Measurements from ENCODE around the gene PDILT.
"Not testable (repeated sequence)": the region's sequence is repeated elsewhere in the genome, so short reads cannot be mapped to it uniquely, and the experiment has no call there.

The PDILT gene

GRCh38 chr16:20355114-20355782, 49.3 kb downstream of the PDILT start:
- DNase-seq = no peak

- DNase-seq = no peak
Measured at GRCh38 chr16:20353379-20353778, 51.2 kb downstream of the PDILT start.

DNA sequence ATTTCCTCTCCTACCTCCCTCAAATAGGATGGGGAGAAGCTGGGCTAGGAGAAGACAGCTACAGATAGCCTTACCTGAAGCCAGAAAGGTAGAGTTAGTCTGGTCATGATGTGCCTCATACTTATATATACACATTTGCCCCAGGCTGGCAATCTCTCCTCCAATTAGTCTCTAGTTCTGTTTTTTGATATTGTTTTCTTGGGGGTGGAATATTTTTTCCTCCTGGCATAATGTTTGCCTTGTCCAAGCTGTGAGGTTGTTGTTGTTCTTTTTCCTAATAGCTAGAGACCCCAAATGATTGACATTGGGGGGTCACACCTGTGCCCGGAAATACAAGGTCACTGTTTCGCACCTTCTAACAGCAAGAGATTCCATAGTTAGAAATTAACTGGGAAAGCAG, 51.9 kb downstream of the PDILT start, which contains the start of gene UMOD:
Gene UMOD (minus strand): TSS at position 101 of the 400 bp plus-strand sequence. CDS start 1,978 bp downstream, outside the sequence.
- DNase-seq = no peak

DNA sequence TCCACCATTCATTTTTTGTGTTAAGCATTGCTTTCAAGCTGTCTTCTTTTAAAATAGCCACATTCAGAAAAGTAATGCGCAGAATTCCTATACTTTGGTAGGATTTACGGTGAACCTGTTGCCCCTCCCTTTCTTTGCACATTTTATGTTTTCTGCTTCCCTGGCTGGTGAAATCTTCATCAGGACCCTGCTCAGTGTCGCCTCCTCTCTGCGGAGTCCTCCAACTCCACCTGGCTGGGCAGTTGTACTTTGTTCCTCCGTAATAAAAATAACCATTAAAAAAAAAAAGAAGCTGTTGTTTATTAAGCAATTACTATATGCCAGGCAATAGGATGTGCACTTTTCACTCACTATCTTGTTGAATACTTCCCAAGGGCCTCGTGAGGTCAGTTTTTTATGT, 54.9 kb downstream of the PDILT start:
- no peak for DNase-seq

- DNase-seq = no peak
Measured at GRCh38 chr16:20348365-20349185, 56.0 kb downstream of the PDILT start.

- DNase-seq = no peak
Measured at GRCh38 chr16:20347666-20348364, 56.7 kb downstream of the PDILT start.

- DNase-seq = no peak
Measured at GRCh38 chr16:20344611-20345010, 59.9 kb downstream of the PDILT start.

- no peak for DNase-seq
Measured at GRCh38 chr16:20339744-20340143, 64.8 kb downstream of the PDILT start.

- DNase-seq = no peak
Measured at GRCh38 chr16:20336955-20337354, 67.6 kb downstream of the PDILT start.

GRCh38 chr16:20334396-20334795, 70.1 kb downstream of the PDILT start:
- DNase-seq = no peak

DNA sequence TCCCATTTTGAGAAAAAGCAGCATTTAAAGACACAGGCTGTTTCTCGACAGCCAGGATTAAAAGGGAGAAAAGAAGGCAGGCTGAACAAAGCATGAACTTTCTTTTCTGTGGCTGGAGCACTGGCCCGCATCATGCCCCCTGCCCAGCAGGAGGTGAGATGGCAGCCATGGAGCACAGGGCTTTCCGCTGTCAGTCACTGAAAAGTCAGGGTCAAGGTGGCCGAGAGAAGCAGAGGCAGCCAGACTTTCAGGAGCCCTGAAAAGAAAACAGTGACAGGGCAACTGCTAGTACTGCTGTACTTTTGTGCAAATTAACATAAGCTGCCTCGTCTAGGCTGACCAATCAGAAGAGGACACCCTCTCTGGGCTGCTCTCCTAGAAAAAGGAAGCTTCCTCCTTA, 71.4 kb downstream of the PDILT start:
- DNase-seq = no peak

- no peak for DNase-seq
Measured at GRCh38 chr16:20332411-20332810, 72.1 kb downstream of the PDILT start.

GRCh38 chr16:20331635-20332034, 72.9 kb downstream of the PDILT start:
- no peak for DNase-seq

DNA sequence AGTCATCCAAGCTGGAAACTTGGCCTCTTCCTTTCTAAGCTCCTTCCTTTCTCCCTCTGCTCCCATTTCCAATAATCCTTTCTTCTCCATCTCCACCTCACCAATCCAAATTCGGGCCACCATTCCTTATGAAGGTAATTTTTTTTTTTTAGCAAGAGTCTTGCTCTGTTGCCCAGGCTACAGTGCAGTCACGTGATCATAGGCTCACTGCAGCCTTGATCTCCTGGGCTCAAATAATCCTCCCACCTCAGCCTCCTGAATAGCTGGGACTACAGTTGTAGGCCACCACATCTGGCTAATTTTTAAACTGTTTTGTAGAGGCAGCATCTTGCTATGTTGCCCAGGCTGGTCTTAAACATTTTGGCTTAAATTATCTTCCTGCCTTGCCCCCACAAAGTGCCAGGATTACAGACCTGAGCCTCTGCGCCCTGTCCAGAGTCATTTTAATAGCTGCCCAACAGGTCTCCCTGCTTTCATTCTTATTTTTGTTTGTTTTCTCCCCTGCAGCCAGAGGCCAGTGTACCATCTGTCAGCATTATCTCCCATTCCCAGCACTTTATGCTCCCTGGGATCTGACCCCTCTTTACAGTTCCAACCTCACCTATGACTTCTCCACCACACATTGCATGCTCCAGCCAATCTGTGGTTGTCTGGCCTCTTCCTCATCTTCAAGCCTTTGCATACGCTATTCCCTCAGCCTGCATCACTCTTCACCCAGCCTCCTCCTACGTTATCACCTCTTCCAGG, 75.0 kb downstream of the PDILT start:
- DNase-seq = no peak

- no peak for DNase-seq
Measured at GRCh38 chr16:20327444-20328041, 77.0 kb downstream of the PDILT start, which contains the start of gene GP2. Gene GP2, minus strand, starts transcription at chr16:20327513. Its CDS starts 1,082 bp downstream, at chr16:20326431.

GRCh38 chr16:20326321-20326720, 78.2 kb downstream of the PDILT start:
- DNase-seq = no peak

DNA sequence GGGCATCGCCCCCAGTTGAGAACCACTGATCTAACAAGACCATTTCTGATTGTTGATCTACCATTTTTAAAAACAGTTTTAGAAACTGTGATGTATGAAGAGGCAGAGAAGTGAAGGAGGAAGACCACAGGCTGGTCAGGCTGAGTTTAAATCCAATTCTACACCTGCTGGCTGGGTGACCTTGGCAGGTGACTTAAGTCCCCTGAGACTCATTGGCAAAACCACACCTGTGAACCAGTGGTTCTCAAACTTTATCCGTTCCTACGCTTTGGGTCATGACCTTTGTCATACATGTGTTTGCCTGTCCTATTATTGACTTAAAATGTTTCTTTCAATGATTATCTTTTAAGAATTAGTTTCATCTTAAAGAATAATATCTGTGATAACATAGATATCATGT, 79.5 kb downstream of the PDILT start:
- DNase-seq = no peak

DNA sequence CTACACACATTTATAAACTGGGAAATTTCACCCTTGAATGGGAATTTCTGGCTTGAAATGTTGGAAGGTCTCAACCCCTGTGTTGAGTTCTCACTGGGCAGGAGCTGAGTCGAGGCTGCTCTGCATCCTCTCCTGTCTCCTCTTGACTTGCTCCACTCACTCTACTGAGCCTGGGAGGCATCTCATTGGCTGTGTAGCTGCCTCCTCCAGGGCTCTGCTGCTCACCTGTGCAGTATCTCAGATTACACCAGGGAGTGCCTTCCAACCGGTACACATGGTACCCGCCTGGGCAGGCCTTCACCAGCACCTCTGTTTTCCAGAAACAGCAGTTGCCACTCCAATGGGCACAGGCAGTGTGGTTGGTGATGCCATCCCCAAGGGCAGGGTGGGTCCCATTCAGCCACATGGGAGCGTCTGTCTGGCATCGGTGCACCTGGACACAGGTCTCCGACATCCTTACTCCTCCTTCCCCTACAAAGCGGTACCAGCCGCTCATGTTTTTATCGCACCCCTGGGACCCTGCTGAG, 80.9 kb downstream of the PDILT start:
- DNase-seq = no peak

DNA sequence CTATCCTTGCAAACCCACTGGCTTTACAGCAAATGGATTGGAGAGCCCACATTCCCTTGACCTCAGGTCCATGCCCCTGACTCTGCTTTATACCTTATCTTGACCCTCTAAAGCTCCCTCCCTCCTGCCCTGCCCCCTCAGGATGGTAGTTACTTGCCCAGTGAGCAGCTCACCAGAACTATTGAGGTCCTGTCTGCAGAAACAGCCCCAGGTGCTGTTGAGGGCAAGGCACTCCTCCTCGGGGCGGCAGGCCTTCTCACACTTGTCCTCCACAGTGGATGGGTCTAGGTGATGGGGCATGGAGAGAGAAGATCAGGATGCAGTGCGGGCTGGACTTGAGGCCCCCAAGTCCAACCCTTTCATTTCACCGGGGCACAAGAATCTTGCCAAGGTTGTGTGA, 81.8 kb downstream of the PDILT start:
- DNase-seq = no peak

DNA sequence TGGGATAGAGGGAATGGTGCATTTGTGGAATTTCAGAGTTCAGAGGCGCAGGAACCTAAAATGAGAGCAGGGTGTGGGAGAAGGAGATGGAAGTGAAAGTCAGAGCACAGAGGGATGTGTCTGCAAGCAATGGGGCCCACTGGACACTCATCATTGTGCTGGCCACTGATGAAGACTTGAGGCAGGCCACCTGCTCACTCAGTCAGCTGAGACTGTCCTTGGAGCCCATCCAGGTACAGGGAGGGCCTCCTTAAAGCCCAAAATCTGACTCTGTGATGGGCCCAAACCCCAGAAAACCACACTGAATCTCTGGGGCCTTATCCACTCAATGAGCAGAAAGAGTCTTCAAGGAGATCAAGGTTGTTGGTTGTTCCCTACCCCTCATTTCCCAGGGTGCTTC, 82.9 kb downstream of the PDILT start:
- DNase-seq = no peak

GRCh38 chr16:20321051-20321450, 83.5 kb downstream of the PDILT start:
- DNase-seq = not testable (repeated sequence)

- no peak for DNase-seq
Measured at GRCh38 chr16:20320592-20320991, 83.9 kb downstream of the PDILT start.
